GM19324 (cell line): Measurements from ENCODE around the gene MIEN1.
"Not testable (repeated sequence)": the region's sequence is repeated elsewhere in the genome, so short reads cannot be mapped to it uniquely, and the experiment has no call there.

Experiments used
- ATAC-seq: cut with Tn5 transposase; IDR thresholded peaks from one replicate; pipeline ENCODE4 v1.9.1; 2021; ENCODE audit warnings: mild to moderate bottlenecking, moderate library complexity; ENCODE audit not compliant: unreplicated experiment, low FRiP score

MIEN1 gene

GRCh38 chr17:39742126-39742855, 12.0 kb upstream of the MIEN1 start:
- ATAC-seq = no peak

GRCh38 chr17:39740357-39741111, 10.2 kb upstream of the MIEN1 start:
- no peak for ATAC-seq

GRCh38 chr17:39739885-39740356, 9.6 kb upstream of the MIEN1 start:
- no peak for ATAC-seq

- no peak for ATAC-seq
Observed at GRCh38 chr17:39738983-39739884, 8.9 kb upstream of the MIEN1 start.

- ATAC-seq = no peak
Observed at GRCh38 chr17:39738568-39738901, 8.2 kb upstream of the MIEN1 start.

- no peak for ATAC-seq
Observed at GRCh38 chr17:39737760-39738567, 7.6 kb upstream of the MIEN1 start, which contains the start of gene GRB7. TSS of gene GRB7 (plus strand) at chr17:39737938. CDS start at chr17:39742302, 4,364 bp downstream.

GRCh38 chr17:39737206-39737759, 7.0 kb upstream of the MIEN1 start:
- no peak for ATAC-seq

- no peak for ATAC-seq
Observed at GRCh38 chr17:39736319-39737165, 6.2 kb upstream of the MIEN1 start.

GRCh38 chr17:39735882-39736281, 5.5 kb upstream of the MIEN1 start:
- ATAC-seq = no peak

GRCh38 chr17:39732586-39732985, 2.3 kb upstream of the MIEN1 start:
- ATAC-seq = no peak

GRCh38 chr17:39729280-39729851, 966 bp downstream of the MIEN1 start:
- ATAC-seq = no peak

- ATAC-seq = no peak
Observed at GRCh38 chr17:39727556-39727955, 2.8 kb downstream of the MIEN1 start.

GRCh38 chr17:39726617-39727016, 3.7 kb downstream of the MIEN1 start:
- no peak for ATAC-seq

- ATAC-seq = not testable (repeated sequence)
Observed at GRCh38 chr17:39725923-39726322, 4.4 kb downstream of the MIEN1 start.

GRCh38 chr17:39724731-39725130, 5.6 kb downstream of the MIEN1 start:
- ATAC-seq = no peak

- no peak for ATAC-seq
Observed at GRCh38 chr17:39722965-39723848, 7.1 kb downstream of the MIEN1 start.

- no peak for ATAC-seq
Observed at GRCh38 chr17:39722104-39722503, 8.2 kb downstream of the MIEN1 start.
